ENCODE results near the gene LTA4H.

Gene LTA4H

GRCh38 chr12:96015672-96016071 lies 19.7 kb downstream of the LTA4H start:
- no peak overlapping the region for H3K9ac ChIP-seq (ENCODE audit: low read depth, low read length)
- H3K9me3 ChIP-seq (ENCODE audit: control insufficient read depth, insufficient read depth, low read length): no peaks in the 10 kb centered on the region
- H3K4me1 ChIP-seq (ENCODE audit: control insufficient read depth, insufficient read depth, low read length): no peaks in the 10 kb centered on the region
- no peak overlapping the region for H3K4me3 ChIP-seq (ENCODE audit: low read depth, low read length)
- peaks cover 6% of the 10 kb centered on the region for H3K36me3 ChIP-seq (ENCODE audit: control insufficient read depth, insufficient read depth, low read length)
- H3K27me3 ChIP-seq (ENCODE audit: control insufficient read depth, insufficient read depth, low read length): no peaks in the 10 kb centered on the region

GRCh38 chr12:96014943-96015599 lies 20.3 kb downstream of the LTA4H start:
- Histone ChIP-seq H3K9ac (ENCODE audit: low read depth, low read length) (no peak overlapping the region), H3K27me3 (ENCODE audit: control insufficient read depth, insufficient read depth, low read length) (no peaks in the 10 kb centered on the region), H3K9me3 (ENCODE audit: control insufficient read depth, insufficient read depth, low read length) (no peaks in the 10 kb centered on the region), H3K4me1 (ENCODE audit: control insufficient read depth, insufficient read depth, low read length) (no peaks in the 10 kb centered on the region), H3K36me3 (ENCODE audit: control insufficient read depth, insufficient read depth, low read length) (peaks cover 6% of the 10 kb centered on the region), H3K4me3 (ENCODE audit: low read depth, low read length) (no peak overlapping the region)

- no peak overlapping the region for H3K9ac ChIP-seq (ENCODE audit: low read depth, low read length)
- H3K9me3 ChIP-seq (ENCODE audit: control insufficient read depth, insufficient read depth, low read length): no peaks in the 10 kb centered on the region
- H3K27me3 ChIP-seq (ENCODE audit: control insufficient read depth, insufficient read depth, low read length): no peaks in the 10 kb centered on the region
- H3K36me3 ChIP-seq (ENCODE audit: control insufficient read depth, insufficient read depth, low read length): peaks cover 8% of the 10 kb centered on the region
- no peak overlapping the region for H3K4me3 ChIP-seq (ENCODE audit: low read depth, low read length)
- no peaks in the 10 kb centered on the region for H3K4me1 ChIP-seq (ENCODE audit: control insufficient read depth, insufficient read depth, low read length)
Measured at GRCh38 chr12:96007729-96008128, 27.7 kb downstream of the LTA4H start.

- Histone ChIP-seq H3K36me3 (ENCODE audit: control insufficient read depth, insufficient read depth, low read length) (peaks cover 8% of the 10 kb centered on the region), H3K9me3 (ENCODE audit: control insufficient read depth, insufficient read depth, low read length) (no peaks in the 10 kb centered on the region), H3K4me1 (ENCODE audit: control insufficient read depth, insufficient read depth, low read length) (no peaks in the 10 kb centered on the region), H3K4me3 (ENCODE audit: low read depth, low read length) (no peak overlapping the region), H3K27me3 (ENCODE audit: control insufficient read depth, insufficient read depth, low read length) (no peaks in the 10 kb centered on the region), H3K9ac (ENCODE audit: low read depth, low read length) (no peak overlapping the region)
Measured at GRCh38 chr12:96006727-96007126, 28.7 kb downstream of the LTA4H start.

GRCh38 chr12:96000858-96001257 lies 34.5 kb downstream of the LTA4H start:
- Histone ChIP-seq H3K36me3 (ENCODE audit: control insufficient read depth, insufficient read depth, low read length) (peaks cover 8% of the 10 kb centered on the region), H3K4me3 (ENCODE audit: low read depth, low read length) (no peak overlapping the region), H3K4me1 (ENCODE audit: control insufficient read depth, insufficient read depth, low read length) (peaks cover 6% of the 10 kb centered on the region), H3K9ac (ENCODE audit: low read depth, low read length) (no peak overlapping the region), H3K27me3 (ENCODE audit: control insufficient read depth, insufficient read depth, low read length) (no peaks in the 10 kb centered on the region), H3K9me3 (ENCODE audit: control insufficient read depth, insufficient read depth, low read length) (no peaks in the 10 kb centered on the region)

- no peaks in the 10 kb centered on the region for H3K27me3 ChIP-seq (ENCODE audit: control insufficient read depth, insufficient read depth, low read length)
- no peak overlapping the region for H3K4me3 ChIP-seq (ENCODE audit: low read depth, low read length)
- peaks cover under 1% of the 10 kb centered on the region for H3K36me3 ChIP-seq (ENCODE audit: control insufficient read depth, insufficient read depth, low read length)
- H3K9me3 ChIP-seq (ENCODE audit: control insufficient read depth, insufficient read depth, low read length): no peaks in the 10 kb centered on the region
- no peak overlapping the region for H3K9ac ChIP-seq (ENCODE audit: low read depth, low read length)
- peaks cover 6% of the 10 kb centered on the region for H3K4me1 ChIP-seq (ENCODE audit: control insufficient read depth, insufficient read depth, low read length)
Measured at GRCh38 chr12:95999484-95999883, 35.9 kb downstream of the LTA4H start.

GRCh38 chr12:95998611-95999286 lies 36.6 kb downstream of the LTA4H start:
- no peaks in the 10 kb centered on the region for H3K27me3 ChIP-seq (ENCODE audit: control insufficient read depth, insufficient read depth, low read length)
- no peaks in the 10 kb centered on the region for H3K36me3 ChIP-seq (ENCODE audit: control insufficient read depth, insufficient read depth, low read length)
- H3K4me1 ChIP-seq (ENCODE audit: control insufficient read depth, insufficient read depth, low read length): peaks cover 6% of the 10 kb centered on the region
- H3K4me3 ChIP-seq (ENCODE audit: low read depth, low read length): no peak overlapping the region
- no peaks in the 10 kb centered on the region for H3K9me3 ChIP-seq (ENCODE audit: control insufficient read depth, insufficient read depth, low read length)
- no peak overlapping the region for H3K9ac ChIP-seq (ENCODE audit: low read depth, low read length)

- no peaks in the 10 kb centered on the region for H3K9me3 ChIP-seq (ENCODE audit: control insufficient read depth, insufficient read depth, low read length)
- no peaks in the 10 kb centered on the region for H3K27me3 ChIP-seq (ENCODE audit: control insufficient read depth, insufficient read depth, low read length)
- no peak overlapping the region for H3K4me3 ChIP-seq (ENCODE audit: low read depth, low read length)
- no peak overlapping the region for H3K9ac ChIP-seq (ENCODE audit: low read depth, low read length)
- peaks cover 6% of the 10 kb centered on the region for H3K4me1 ChIP-seq (ENCODE audit: control insufficient read depth, insufficient read depth, low read length)
- no peaks in the 10 kb centered on the region for H3K36me3 ChIP-seq (ENCODE audit: control insufficient read depth, insufficient read depth, low read length)
Measured at GRCh38 chr12:95997911-95998510, 37.4 kb downstream of the LTA4H start.

- H3K4me3 ChIP-seq (ENCODE audit: low read depth, low read length): no peak overlapping the region
- H3K36me3 ChIP-seq (ENCODE audit: control insufficient read depth, insufficient read depth, low read length): no peaks in the 10 kb centered on the region
- H3K27me3 ChIP-seq (ENCODE audit: control insufficient read depth, insufficient read depth, low read length): no peaks in the 10 kb centered on the region
- peaks cover 6% of the 10 kb centered on the region for H3K4me1 ChIP-seq (ENCODE audit: control insufficient read depth, insufficient read depth, low read length)
- H3K9me3 ChIP-seq (ENCODE audit: control insufficient read depth, insufficient read depth, low read length): no peaks in the 10 kb centered on the region
- H3K9ac ChIP-seq (ENCODE audit: low read depth, low read length): no peak overlapping the region
Measured at GRCh38 chr12:95997276-95997675, 38.1 kb downstream of the LTA4H start.

- H3K27me3 ChIP-seq (ENCODE audit: control insufficient read depth, insufficient read depth, low read length): no peaks in the 10 kb centered on the region
- no peaks in the 10 kb centered on the region for H3K36me3 ChIP-seq (ENCODE audit: control insufficient read depth, insufficient read depth, low read length)
- no peak within 1 kb of the TSS for H3K4me3 ChIP-seq (ENCODE audit: low read depth, low read length)
- peaks cover 6% of the 10 kb centered on the region for H3K4me1 ChIP-seq (ENCODE audit: control insufficient read depth, insufficient read depth, low read length)
- H3K9ac ChIP-seq (ENCODE audit: low read depth, low read length): no peak within 1 kb of the TSS
- no peaks in the 10 kb centered on the region for H3K9me3 ChIP-seq (ENCODE audit: control insufficient read depth, insufficient read depth, low read length)
Measured at GRCh38 chr12:95996034-95996658, 39.2 kb downstream of the LTA4H start, which contains the start of gene HAL. TSS of gene HAL (minus strand) at chr12:95996344. CDS start at chr12:95995910, 434 bp downstream.

GRCh38 chr12:95995238-95996031 lies 40.0 kb downstream of the LTA4H start:
- H3K4me3 ChIP-seq (ENCODE audit: low read depth, low read length): no peak overlapping the region
- peaks cover 6% of the 10 kb centered on the region for H3K4me1 ChIP-seq (ENCODE audit: control insufficient read depth, insufficient read depth, low read length)
- H3K9ac ChIP-seq (ENCODE audit: low read depth, low read length): no peak overlapping the region
- no peaks in the 10 kb centered on the region for H3K27me3 ChIP-seq (ENCODE audit: control insufficient read depth, insufficient read depth, low read length)
- no peaks in the 10 kb centered on the region for H3K36me3 ChIP-seq (ENCODE audit: control insufficient read depth, insufficient read depth, low read length)
- H3K9me3 ChIP-seq (ENCODE audit: control insufficient read depth, insufficient read depth, low read length): no peaks in the 10 kb centered on the region
